HCT116 (cell line): ENCODE results near the gene EPHA6. TPM values are rescaled to one million over a fixed set of nuclear protein-coding genes. Genes with fewer than 3 reads are reported as not detected.

ENCODE experiments used
- ATAC-seq: fragments of 200-7000 bp; cut with Tn5 transposase; 2 replicates; pipeline ENCODE4 v1.9.1; 2020; ENCODE audit warnings: mild to moderate bottlenecking, moderate library complexity
- BruUV-seq: library from RNA; stranded (reverse); fragments of 400-500 nt; replicated peaks from 2 replicates; lab custom pipeline; 2021; lab: Mats Ljungman, UMichigan
- CTCF ChIA-PET: fragments of 300-600 bp; sonication (Branson Sonifier 250); formaldehyde crosslinking; loops from one replicate; lab custom pipeline; 2021; ENCODE audit warnings: antibody characterized with exemption; lab: Charles Lee
- POLR2A ChIA-PET: fragments of 300-600, 350-600 bp; sonication (Branson Sonifier 250); formaldehyde crosslinking; loops from one replicate; lab custom pipeline; 2021; ENCODE audit warnings: antibody characterized with exemption; lab: Charles Lee
- RAD21 ChIA-PET, 2 experiments: fragments of 300-600 bp; sonication (Branson Sonifier 250); formaldehyde crosslinking; loops; one replicate each; lab custom pipeline; 2023; ENCODE audit warnings: low total read pairs in 2 of 2; ENCODE audit not compliant: uncharacterized antibody in 2 of 2, unreplicated experiment in 2 of 2, low non-redundant PET in 1 of 2; lab: Charles Lee
- DNase-seq: peaks from one replicate; pipeline ENCODE4 v3.0.0-alpha.2; 2010; ENCODE audit warnings: low read depth, low spot score
- H2AFZ ChIP-seq: fragments of 200-600 bp; shearing (Covaris generic), sonication (generic); 2 replicates; pipeline ENCODE4 v1.6.1; 2017; ENCODE audit warnings: low read depth, mixed run types, mixed read lengths, antibody characterized with exemption, low read length; ENCODE audit not compliant: poor library complexity, severe bottlenecking
- H3K27ac ChIP-seq: 2 replicates; pipeline ENCODE4 v1.5.1; 2012; ENCODE audit warnings: low read depth, low read length
- H3K27me3 ChIP-seq: fragments of 200-600 bp; sonication (generic); 2 replicates; pipeline ENCODE4 v1.6.1; 2016; ENCODE audit warnings: mixed run types, low read length, mixed read lengths; ENCODE audit not compliant: insufficient read depth
- H3K36me3 ChIP-seq, 2 experiments: fragments of 200-500 bp in 1 of 2; fragments of 200-600 bp in 1 of 2; sonication (Bioruptor generic) in 1 of 2; sonication (generic) in 1 of 2; 2 replicates each; pipeline versions ENCODE4 v1.5.1 to v1.6.1; 2014 to 2016; ENCODE audit warnings: low read length in 2 of 2, inconsistent platforms in 1 of 2, mixed read lengths in 1 of 2, mixed run types in 1 of 2; ENCODE audit not compliant: insufficient read depth in 2 of 2, control insufficient read depth in 1 of 2
- H3K4me1 ChIP-seq, 2 experiments: fragments of 200-600 bp in 1 of 2; sonication (generic) in 1 of 2; 2 replicates each; pipeline versions ENCODE4 v1.5.1 to v1.6.1; 2012 to 2017; ENCODE audit warnings: low read length in 2 of 2, inconsistent platforms in 1 of 2, mild to moderate bottlenecking in 1 of 2, mixed read lengths in 1 of 2, mixed run types in 1 of 2, moderate library complexity in 1 of 2; ENCODE audit not compliant: insufficient read depth in 2 of 2, control insufficient read depth in 1 of 2
- H3K4me2 ChIP-seq: fragments of 200-600 bp; sonication (generic); 2 replicates; pipeline ENCODE4 v1.6.1; 2017; ENCODE audit warnings: mixed run types, low read length, mixed read lengths
- H3K4me3 ChIP-seq, 2 experiments: fragments of 200-600 bp in 1 of 2; sonication (generic) in 1 of 2; replicated peaks in 1 of 2; 2 replicates each; pipeline ENCODE4 v1.5.1; 2011 to 2016; ENCODE audit warnings: low read length in 2 of 2, control low read depth in 1 of 2, low read depth in 1 of 2, mild to moderate bottlenecking in 1 of 2, mixed read lengths in 1 of 2, mixed run types in 1 of 2
- H3K79me2 ChIP-seq: fragments of 200-600 bp; sonication (generic); 2 replicates; pipeline ENCODE4 v1.6.1; 2017; ENCODE audit warnings: mild to moderate bottlenecking, mixed run types, low read length, moderate library complexity, mixed read lengths; ENCODE audit not compliant: insufficient read depth
- H3K9ac ChIP-seq: fragments of 200-600 bp; sonication (generic); 2 replicates; pipeline ENCODE4 v1.6.1; 2016; ENCODE audit warnings: low read length, mixed read lengths
- H3K9me2 ChIP-seq: fragments of 200-600 bp; sonication (generic), shearing (Covaris generic); 2 replicates; pipeline ENCODE4 v1.6.1; 2017; ENCODE audit warnings: mixed run types, mild to moderate bottlenecking, moderate library complexity; ENCODE audit not compliant: insufficient read depth
- H3K9me3 ChIP-seq, 2 experiments: fragments of 200-500 bp in 1 of 2; fragments of 200-600 bp in 1 of 2; sonication (Bioruptor generic) in 1 of 2; sonication (generic) in 1 of 2; 2 replicates each; pipeline ENCODE4 v1.6.1; 2014 to 2017; ENCODE audit warnings: low read length in 2 of 2, mixed read lengths in 2 of 2, inconsistent platforms in 1 of 2, low read depth in 1 of 2, mild to moderate bottlenecking in 1 of 2, mixed run types in 1 of 2, moderate library complexity in 1 of 2; ENCODE audit not compliant: control insufficient read depth in 1 of 2, insufficient read depth in 1 of 2
- H4K20me1 ChIP-seq: fragments of 200-600 bp; sonication (generic), shearing (Covaris generic); 2 replicates; pipeline ENCODE4 v1.6.1; 2017; ENCODE audit warnings: mixed run types, mild to moderate bottlenecking, moderate library complexity; ENCODE audit not compliant: insufficient read depth
- ELF1 ChIP-seq: IDR thresholded peaks from 2 replicates; pipeline ENCODE4 v1.6.1; 2012; ENCODE audit warnings: low read depth, borderline replicate concordance
- REST ChIP-seq: IDR thresholded peaks from 2 replicates; pipeline ENCODE4 v1.6.1; 2012; ENCODE audit warnings: low read depth
- YY1 ChIP-seq: IDR thresholded peaks from 2 replicates; pipeline ENCODE4 v1.6.1; 2011; ENCODE audit warnings: low read length, low read depth, moderate library complexity, mild to moderate bottlenecking; ENCODE audit not compliant: insufficient replicate concordance; ENCODE audit errors: extremely low read depth
- ZFX ChIP-seq: fragments of 450-650 bp; IDR thresholded peaks from 2 replicates; pipeline ENCODE4 v1.6.1; 2017
- intact Hi-C: fragments of 100-400 bp; cut with micrococcal nuclease; formaldehyde crosslinking; loops from 2 replicates; pipeline ENCODE4 v1.10.0; 2022
- total RNA-seq: library from RNA; stranded (reverse); gene quantifications from one replicate; pipeline ENCODE4 v1.2.1, GENCODE V29; 2021; ENCODE audit not compliant: unreplicated experiment
- TF ChIP-seq, protein P1 (sequence below): IDR thresholded peaks from 2 replicates; pipeline ENCODE4 v1.6.1; 2012
- TF ChIP-seq, protein P2 (sequence below), 3 experiments: fragments of 200-600 bp in 1 of 3; sonication (generic) in 1 of 3; IDR thresholded peaks in 2 of 3; conservative IDR thresholded peaks in 1 of 3; 2 replicates each; pipeline ENCODE4 v1.5.1; 2012 to 2017; ENCODE audit warnings: low read depth in 2 of 3, low read length in 2 of 3, antibody characterized with exemption in 1 of 3, borderline replicate concordance in 1 of 3, control low read depth in 1 of 3, mild to moderate bottlenecking in 1 of 3, mixed read lengths in 1 of 3, mixed run types in 1 of 3, moderate library complexity in 1 of 3; ENCODE audit not compliant: insufficient read depth in 1 of 3
- TF ChIP-seq, protein P3 (sequence below): IDR thresholded peaks from 2 replicates; pipeline ENCODE4 v1.6.1; 2012

EPHA6 gene
- total RNA-seq, 1 experiment from 2014 or later: not detected

DNA sequence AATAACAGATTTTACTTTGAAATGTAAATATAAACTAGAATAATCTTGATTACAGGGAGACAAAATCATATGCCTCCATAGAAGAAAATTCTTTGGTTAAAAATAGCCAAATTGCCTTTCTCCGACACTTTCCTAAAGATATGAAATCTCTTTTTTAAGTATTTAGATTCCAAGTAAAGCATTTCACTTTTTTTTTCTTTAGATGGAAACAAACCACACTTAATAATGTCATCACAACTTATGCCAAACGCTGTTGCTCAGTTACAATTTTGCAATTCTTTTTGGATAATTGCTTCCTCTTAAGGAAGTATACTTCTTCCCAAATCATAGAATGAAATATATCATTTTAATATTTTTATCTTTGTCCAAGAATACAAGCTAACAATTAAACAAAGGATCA, 656.1 kb downstream of the EPHA6 start:
- Histone ChIP-seq H3K36me3 (no peaks in the 10 kb centered on the region), H3K9me2 (no peaks in the 10 kb centered on the region), H2AFZ (no peak overlapping the region), H3K27ac (no peak overlapping the region), H3K4me2 (no peak overlapping the region), H3K4me3 (no peak overlapping the region), H3K27me3 (no peaks in the 10 kb centered on the region), H4K20me1 (no peaks in the 10 kb centered on the region), H3K79me2 (no peaks in the 10 kb centered on the region), H3K4me1 (no peaks in the 10 kb centered on the region), H3K9me3 (peaks cover 0 to 16% of the 10 kb centered on the region in 2 experiments; a peak in 1 of 4 replicates), H3K9ac (no peak overlapping the region)
- ChIA-PET POLR2A (no interaction called here), CTCF (no interaction called here), RAD21 (no interaction called here)
- TF ChIP-seq ELF1: no peak
- TF ChIP-seq ZFX: no peak
- TF ChIP-seq, protein P1, sequence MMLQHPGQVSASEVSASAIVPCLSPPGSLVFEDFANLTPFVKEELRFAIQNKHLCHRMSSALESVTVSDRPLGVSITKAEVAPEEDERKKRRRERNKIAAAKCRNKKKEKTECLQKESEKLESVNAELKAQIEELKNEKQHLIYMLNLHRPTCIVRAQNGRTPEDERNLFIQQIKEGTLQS: no peak
- TF ChIP-seq, protein P2, sequence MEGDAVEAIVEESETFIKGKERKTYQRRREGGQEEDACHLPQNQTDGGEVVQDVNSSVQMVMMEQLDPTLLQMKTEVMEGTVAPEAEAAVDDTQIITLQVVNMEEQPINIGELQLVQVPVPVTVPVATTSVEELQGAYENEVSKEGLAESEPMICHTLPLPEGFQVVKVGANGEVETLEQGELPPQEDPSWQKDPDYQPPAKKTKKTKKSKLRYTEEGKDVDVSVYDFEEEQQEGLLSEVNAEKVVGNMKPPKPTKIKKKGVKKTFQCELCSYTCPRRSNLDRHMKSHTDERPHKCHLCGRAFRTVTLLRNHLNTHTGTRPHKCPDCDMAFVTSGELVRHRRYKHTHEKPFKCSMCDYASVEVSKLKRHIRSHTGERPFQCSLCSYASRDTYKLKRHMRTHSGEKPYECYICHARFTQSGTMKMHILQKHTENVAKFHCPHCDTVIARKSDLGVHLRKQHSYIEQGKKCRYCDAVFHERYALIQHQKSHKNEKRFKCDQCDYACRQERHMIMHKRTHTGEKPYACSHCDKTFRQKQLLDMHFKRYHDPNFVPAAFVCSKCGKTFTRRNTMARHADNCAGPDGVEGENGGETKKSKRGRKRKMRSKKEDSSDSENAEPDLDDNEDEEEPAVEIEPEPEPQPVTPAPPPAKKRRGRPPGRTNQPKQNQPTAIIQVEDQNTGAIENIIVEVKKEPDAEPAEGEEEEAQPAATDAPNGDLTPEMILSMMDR (IDR thresholded peaks at IDR 0.05 in 2 of 3, conservative IDR thresholded peaks at IDR 0.05 in 1 of 3; ENCODE audit: borderline replicate concordance in 1 of 3, insufficient read depth in 1 of 3, low read depth in 2 of 3, low read length in 2 of 3): no peak
- no peak for TF ChIP-seq REST
- TF ChIP-seq YY1: no peak
- TF ChIP-seq, protein P3, sequence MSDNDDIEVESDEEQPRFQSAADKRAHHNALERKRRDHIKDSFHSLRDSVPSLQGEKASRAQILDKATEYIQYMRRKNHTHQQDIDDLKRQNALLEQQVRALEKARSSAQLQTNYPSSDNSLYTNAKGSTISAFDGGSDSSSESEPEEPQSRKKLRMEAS: no peak
- DNase-seq (no peak), ATAC-seq (no peak)
- BruUV-seq: no TSS peak
- intact Hi-C loops: no loop called here
